H7 (cell line): ENCODE data around the gene ARHGAP18. TPM values are rescaled to one million over a fixed set of nuclear protein-coding genes. Genes with fewer than 3 reads are reported as not detected.

Experiments used
- DNase-seq: peaks from one replicate; pipeline ENCODE4 v3.0.0; 2012
- H3K27me3 ChIP-seq: 2 replicates; pipeline ENCODE4 v1.6.0; 2011; ENCODE audit warnings: mild to moderate bottlenecking, low read length; ENCODE audit not compliant: control insufficient read depth, insufficient read depth
- H3K36me3 ChIP-seq: replicated peaks from 2 replicates; pipeline ENCODE4 v1.5.1; 2011; ENCODE audit warnings: low read length; ENCODE audit not compliant: control insufficient read depth, insufficient read depth
- H3K4me3 ChIP-seq: 2 replicates; pipeline ENCODE4 v1.5.1; 2011; ENCODE audit warnings: low read depth, mild to moderate bottlenecking, control low read depth, low read length, moderate library complexity; ENCODE audit not compliant: insufficient read depth
- total RNA-seq: library from RNA; depleted of rRNA; stranded (reverse); fragments of >200 nt; shearing (Covaris generic); gene quantifications from 2 replicates; pipeline ENCODE4 v1.2.3, GENCODE V29; 2014

The ARHGAP18 gene
- total RNA-seq, 1 experiment from 2014 or later = 3.9 TPM

DNA sequence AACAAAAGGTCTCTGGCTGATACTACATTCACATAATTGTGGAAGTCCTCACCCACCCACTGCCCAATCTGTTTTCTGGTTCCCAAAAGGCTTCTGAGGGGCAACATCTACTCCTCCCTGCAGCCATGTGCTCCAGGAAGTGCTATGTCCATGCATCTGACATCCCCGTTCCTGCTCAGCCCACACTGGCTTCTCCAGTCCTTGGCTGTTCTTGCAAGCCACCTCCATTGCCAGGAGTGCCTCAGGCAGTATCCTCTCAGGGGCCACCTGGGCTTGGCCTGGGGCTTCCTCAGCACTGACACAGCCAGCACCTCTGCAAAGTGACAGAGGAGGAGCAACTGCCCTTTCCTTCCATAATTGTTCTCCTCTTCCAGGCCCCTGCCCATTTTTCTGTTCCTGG, 18.3 kb downstream of the ARHGAP18 start:
- no peaks in the 10 kb centered on the region for H3K27me3 ChIP-seq
- DNase-seq = no peak
- no peak overlapping the region for H3K4me3 ChIP-seq
- no peaks in the 10 kb centered on the region for H3K36me3 ChIP-seq

DNA sequence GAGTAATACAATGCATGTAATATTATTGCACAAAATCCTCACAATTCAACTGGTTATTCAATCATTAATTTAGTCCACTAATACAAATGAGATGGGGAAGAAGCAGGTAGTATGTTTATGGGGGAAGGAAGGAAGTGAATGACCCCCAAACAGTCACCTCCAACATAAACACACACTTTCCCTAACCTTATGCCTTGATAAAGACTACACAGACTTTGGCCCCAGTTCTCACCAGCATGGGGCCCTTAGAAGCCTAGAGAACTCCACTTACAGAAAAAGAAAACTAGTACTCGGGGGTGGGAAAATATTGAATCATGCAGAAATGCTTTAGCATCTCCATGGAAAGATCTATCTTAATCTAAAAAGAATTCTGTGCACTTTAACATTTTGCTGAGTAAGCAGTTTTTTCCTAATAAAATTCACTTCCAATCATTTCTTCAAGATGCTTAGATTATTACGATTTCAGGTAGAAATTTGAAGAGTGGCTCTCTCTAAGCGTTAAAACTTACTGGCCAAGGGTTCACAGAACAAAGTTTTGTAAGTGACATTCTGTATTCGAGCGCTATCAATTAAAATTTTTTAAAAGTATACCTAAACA, 18.8 kb downstream of the ARHGAP18 start:
- no peak overlapping the region for H3K4me3 ChIP-seq
- no peak for DNase-seq
- no peaks in the 10 kb centered on the region for H3K27me3 ChIP-seq
- no peaks in the 10 kb centered on the region for H3K36me3 ChIP-seq

DNA sequence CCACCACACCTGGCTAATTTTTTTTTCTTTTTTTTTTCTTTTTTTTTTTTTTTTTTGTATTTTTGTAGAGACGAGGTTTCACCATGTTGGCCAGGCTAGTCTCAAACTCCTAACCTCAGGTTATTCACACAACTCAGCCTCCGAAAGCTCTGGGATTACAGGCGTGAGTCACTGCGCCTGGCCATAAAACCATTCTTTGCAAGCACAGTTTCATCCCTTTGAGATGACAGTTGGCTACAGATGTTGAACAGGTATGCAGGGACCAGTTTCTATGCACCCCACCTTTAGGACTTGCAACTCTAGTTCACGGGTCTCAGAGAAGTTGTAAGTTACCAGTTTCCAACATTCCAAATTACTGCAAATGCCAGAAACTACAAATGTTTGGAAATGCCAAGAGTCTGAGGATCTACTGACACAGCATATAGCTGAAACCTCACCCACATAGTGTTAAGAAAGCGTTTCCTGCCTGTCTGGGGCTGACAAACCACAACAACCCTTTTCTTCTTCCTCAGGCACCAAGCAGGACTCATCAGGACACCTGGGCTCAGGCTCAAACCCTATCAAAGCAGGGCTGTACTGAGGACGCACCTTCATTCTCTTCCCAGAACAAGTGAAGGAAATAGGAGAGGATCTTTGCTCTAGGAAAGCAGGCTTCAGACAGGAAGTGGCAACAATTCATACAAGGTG, 22.9 kb downstream of the ARHGAP18 start:
- Histone ChIP-seq H3K4me3 (no peak overlapping the region), H3K27me3 (no peaks in the 10 kb centered on the region)
- no peak for DNase-seq

DNA sequence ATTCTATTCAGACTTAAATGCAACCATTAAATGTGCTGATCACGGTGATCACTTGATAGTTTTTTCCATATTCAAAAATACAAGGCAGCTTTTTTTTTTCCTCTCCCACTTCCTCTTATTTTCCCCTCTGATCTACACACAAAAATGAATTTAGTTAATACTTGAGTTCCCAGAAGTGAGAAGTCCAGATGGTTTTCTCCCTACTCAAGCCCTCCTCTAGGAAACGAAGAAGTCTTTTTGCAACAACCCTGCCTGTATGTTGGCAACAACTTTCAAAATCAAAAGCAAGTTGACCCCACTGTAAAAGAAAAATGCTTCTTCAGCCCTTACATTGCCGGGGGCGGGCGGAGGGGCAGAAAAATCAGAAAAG, 24.3 kb downstream of the ARHGAP18 start:
- no peaks in the 10 kb centered on the region for H3K36me3 ChIP-seq
- H3K27me3 ChIP-seq = no peaks in the 10 kb centered on the region
- no peak for DNase-seq
- no peak overlapping the region for H3K4me3 ChIP-seq

More for the DNA sequence above, 22.9 kb downstream of the ARHGAP18 start:
- no peaks in the 10 kb centered on the region for H3K36me3 ChIP-seq

DNA sequence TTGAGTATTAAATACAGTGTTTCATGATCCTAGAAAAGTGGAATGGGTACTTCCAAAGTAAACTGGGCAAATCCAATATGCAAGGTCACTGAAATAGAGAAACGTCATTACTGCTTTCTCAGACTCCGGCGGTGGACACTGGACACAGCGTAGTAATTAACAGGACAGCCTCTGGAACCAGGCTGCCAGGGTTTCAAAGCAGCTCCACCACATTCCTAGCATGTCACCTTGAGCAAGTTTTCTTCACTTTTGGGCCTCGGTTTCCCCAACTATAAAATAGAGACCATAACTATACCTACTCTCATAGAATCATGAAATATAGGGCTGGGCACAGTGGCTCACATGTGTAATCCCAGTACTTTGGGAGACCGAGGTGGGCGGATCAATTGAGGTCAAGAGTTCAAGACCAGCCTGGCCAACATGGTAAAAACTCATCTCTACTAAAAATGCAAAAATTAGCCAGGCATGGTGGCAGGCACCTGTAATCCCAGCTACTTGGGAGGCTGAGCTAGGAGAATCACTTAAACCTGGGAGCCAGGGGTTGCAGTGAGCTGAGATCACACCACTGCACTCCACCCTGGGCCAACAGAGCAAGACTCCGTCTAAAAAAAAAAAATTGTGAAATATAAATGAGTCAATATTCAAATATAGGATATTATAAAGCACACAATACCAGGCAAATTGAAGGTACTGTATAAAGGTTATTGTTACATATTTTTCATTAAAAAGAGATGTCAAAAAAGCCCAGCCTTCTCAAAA, 24.9 kb downstream of the ARHGAP18 start:
- no peaks in the 10 kb centered on the region for H3K27me3 ChIP-seq
- no peaks in the 10 kb centered on the region for H3K36me3 ChIP-seq
- H3K4me3 ChIP-seq = no peak overlapping the region
- no peak for DNase-seq

DNA sequence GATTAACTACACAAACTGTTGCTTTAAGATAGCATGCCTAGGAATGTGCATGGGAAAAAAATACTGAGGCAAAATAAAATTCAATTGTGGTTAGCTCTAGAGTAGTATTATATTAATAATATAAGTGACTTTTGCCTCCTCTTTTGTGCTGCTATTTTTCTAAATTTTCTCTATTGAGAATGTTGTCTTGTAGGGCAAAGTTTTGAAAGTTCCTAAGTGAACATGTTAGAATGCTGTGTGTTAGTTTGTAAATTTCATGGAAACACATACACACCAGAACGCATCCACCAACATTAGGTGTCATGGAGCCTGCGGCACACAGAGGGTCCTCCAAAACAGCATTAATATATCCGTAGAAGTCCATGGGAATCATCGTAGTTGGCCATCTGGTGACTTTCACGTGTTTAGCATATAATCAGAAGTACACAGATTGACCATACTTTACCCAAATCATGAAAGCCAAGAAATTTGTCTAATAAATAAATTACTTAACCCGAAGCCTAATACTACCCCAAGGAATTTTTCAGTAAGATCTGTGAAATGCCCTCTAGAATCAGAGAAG, 25.6 kb downstream of the ARHGAP18 start:
- no peaks in the 10 kb centered on the region for H3K27me3 ChIP-seq
- no peaks in the 10 kb centered on the region for H3K36me3 ChIP-seq
- DNase-seq = no peak

DNA sequence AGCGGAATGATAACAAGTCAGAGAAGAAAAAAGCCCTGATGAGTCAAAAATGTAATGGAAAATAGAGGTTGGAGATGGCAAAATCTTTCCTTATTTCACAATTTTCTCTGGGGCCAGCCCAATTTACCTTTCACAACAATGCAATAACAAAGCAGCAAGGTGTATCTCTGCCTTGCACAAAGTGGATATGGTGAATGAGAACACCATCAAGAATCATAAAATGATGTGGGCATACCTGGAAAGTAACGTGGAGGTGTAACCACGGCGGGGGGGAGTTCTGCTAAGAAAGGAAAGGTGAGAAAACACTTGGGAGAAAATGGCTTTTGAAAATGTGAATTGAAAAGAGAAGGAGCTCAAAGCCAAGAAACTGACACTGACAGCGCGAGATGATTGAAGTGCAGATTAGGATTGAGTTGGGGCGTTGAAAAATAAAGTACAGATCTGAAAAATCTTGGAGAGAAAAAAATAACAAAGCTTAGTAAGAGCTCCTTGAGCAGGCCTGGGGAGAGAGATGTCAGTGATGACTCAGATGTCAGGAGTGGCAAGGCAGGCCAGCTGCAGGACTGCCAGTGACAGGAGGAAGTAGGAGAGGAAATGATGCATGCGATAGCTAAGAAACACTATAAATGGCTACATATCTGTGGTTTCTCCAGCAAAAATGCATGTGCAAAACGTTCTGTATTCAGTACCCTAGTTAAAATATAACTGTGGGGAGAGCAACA, 26.2 kb downstream of the ARHGAP18 start:
- Histone ChIP-seq H3K36me3 (no peaks in the 10 kb centered on the region), H3K4me3 (no peak overlapping the region), H3K27me3 (no peaks in the 10 kb centered on the region)
- no peak for DNase-seq

More for the DNA sequence above, 25.6 kb downstream of the ARHGAP18 start:
- no peak overlapping the region for H3K4me3 ChIP-seq

DNA sequence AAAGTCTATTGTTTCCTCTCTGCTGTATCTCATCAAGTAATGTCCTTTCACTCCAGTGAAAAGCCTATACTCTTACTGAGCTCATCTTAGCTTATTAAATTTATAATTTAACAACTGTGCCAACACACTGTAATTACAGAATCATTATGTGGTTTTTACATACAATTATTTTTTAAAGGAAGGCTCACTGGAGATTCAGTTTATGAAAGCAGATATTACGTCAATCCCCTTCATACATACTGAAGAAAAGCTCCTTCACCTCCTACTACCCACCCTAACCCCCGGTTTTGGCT, 28.1 kb downstream of the ARHGAP18 start:
- Histone ChIP-seq H3K27me3 (no peaks in the 10 kb centered on the region), H3K4me3 (no peak overlapping the region), H3K36me3 (no peaks in the 10 kb centered on the region)
- no peak for DNase-seq

DNA sequence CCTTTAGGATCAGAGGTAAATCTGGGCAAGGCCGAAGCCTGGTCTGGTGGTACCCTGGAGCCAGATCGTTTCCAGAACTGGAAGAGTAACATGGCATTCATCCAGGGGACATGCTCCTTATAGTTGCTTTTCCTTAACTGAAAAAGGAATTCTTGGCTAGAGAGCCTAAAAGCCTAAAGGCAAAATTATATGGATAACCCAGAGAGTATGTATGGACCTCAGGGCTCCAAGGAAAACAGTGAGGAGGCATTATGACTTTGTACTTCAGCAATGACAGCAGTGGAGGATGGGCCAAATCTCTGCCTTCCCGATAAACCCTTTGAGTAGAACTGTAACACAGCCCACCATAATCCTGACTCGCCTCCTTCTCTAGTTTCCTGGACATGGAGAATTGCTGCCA, 29.3 kb downstream of the ARHGAP18 start:
- H3K4me3 ChIP-seq = no peak overlapping the region
- no peaks in the 10 kb centered on the region for H3K27me3 ChIP-seq
- H3K36me3 ChIP-seq = no peaks in the 10 kb centered on the region
- no peak for DNase-seq

DNA sequence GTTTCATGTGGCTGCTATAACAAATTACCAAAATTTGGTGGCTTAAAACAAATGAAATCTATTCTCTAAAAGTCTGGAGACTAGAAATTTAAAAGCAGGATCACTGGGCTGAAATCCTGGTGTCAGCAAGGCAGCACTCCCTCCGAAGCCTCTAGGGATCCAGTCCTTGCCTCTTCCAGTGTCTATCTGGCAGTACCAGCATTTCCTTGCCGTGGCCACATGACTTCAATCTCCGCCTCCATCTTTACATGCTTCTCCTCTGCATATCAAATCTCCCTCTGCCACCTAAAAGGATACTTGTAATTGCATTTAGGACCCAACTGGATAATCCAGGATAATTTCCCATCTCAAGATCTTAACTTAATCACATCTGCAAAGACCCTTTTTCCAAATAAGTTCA, 30.2 kb downstream of the ARHGAP18 start:
- no peak for DNase-seq
- H3K36me3 ChIP-seq = no peaks in the 10 kb centered on the region
- H3K27me3 ChIP-seq = no peaks in the 10 kb centered on the region
- no peak overlapping the region for H3K4me3 ChIP-seq

DNA sequence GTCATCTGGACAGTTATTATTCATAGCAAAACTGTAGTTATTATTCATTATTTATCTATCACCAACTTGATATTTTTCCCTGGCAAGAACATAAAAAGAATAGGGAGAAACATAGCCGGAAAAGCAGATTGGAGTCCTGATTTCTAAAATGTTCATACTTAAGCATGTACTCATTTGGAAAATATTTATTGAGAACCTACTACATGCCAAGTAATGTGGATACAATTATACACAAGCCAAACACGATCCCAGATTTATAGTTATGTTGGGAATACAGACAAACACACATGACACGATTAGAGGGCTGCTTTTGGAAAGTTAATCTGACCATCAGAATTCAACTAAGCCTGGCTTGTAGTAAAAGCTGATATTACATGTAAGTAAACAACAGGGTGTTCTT, 30.7 kb downstream of the ARHGAP18 start:
- DNase-seq = no peak
- Histone ChIP-seq H3K27me3 (no peaks in the 10 kb centered on the region), H3K36me3 (no peaks in the 10 kb centered on the region), H3K4me3 (no peak overlapping the region)

DNA sequence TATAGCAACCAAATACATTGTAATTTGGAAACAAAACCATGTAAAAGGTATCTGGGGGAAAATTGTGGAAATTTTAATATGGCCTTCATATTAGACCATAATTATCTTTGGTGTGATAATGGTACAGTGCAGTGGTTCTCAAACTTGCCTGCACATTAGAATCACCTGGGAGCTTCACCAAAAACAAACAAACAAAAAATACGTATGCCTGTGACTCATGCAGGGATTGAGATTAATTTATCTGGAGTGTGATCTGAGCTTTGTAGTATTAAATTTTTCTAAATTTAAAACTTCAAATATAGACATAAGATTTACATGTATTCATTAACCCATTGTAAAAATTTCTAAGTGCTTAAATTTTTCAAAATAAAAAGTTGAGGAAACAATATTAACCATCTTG, 31.5 kb downstream of the ARHGAP18 start:
- DNase-seq = no peak
- H3K27me3 ChIP-seq = no peaks in the 10 kb centered on the region
- no peaks in the 10 kb centered on the region for H3K36me3 ChIP-seq
- no peak overlapping the region for H3K4me3 ChIP-seq

DNA sequence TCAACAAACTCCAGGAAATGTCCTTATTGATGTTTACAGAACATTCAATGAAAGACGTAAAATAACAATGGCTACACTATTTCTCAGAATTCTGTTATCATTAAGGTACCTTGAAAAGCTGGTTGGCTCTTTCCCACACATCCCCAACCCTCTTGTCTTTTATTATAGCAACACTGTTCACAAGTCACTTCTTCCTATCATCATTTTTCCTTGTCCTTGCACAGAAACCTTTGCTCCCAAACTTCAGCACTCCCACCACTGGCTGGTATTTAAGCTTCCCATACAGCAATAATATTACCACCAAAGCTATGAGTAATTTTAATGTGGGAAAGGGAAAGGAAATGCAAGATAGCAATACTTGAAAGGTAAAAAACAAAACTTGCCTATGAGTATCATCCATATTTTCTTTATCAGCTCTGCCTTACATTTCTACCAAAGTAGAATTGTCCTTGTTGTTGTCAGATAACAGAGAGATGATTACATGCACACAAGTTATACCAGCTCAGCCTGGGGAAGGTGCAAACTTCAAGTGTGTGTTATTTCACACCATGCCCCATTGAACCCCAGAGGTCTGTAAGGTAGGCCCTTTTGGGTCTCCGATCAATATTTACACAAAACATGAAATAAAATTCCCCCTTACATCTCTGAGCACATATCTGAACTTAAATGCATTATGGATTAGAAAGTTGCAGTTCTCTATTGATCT, 32.2 kb downstream of the ARHGAP18 start:
- DNase-seq = no peak
- Histone ChIP-seq H3K27me3 (no peaks in the 10 kb centered on the region), H3K36me3 (no peaks in the 10 kb centered on the region), H3K4me3 (no peak overlapping the region)
